Activated CD4-positive, alpha-beta T cell treated with anti-CD3 and anti-CD28 coated beads for 4 hours (primary cell): ENCODE data around the gene AOX1.
"Not testable (repeated sequence)": the region's sequence is repeated elsewhere in the genome, so short reads cannot be mapped to it uniquely, and the experiment has no call there.

Source experiments
- DNase-seq, 2 donors: peaks; one replicate each; pipeline ENCODE4 v3.0.0-alpha.2; 2020

Gene AOX1

DNA sequence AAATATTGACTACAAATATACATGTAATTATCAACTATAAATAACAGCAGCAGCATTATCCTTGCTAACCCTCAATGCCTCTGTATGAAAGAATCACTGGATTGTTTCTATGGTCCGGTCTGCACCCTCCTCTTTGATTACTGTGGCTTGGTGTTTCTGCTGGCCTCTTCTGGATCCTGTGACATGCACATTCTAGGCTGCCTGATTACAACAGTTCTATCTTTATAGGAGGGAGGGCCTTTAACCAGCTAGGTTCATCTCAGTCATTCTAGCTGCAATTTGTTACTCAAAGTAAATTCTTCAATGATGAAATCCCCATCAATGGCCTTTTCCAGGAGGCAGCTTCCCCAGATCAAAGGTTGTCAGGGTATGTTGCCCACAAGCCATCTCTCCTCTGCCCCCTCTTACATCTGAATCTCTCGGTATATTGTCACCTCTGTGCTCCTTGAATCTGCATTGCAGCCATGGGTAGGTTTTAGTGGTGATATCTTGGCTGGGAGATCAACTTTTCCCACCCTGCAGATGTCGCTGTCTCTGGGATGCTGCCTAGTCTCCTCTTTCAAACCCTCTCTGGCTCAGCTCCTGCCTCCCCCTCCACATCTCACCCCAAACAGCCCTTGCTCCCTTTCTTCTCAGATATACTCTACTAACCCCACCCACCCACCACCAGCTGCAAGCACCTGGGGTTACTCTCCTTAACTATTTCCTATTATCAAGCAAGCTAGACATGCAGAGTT, 119.7 kb downstream of the AOX1 start:
- DNase-seq = no peak

DNA sequence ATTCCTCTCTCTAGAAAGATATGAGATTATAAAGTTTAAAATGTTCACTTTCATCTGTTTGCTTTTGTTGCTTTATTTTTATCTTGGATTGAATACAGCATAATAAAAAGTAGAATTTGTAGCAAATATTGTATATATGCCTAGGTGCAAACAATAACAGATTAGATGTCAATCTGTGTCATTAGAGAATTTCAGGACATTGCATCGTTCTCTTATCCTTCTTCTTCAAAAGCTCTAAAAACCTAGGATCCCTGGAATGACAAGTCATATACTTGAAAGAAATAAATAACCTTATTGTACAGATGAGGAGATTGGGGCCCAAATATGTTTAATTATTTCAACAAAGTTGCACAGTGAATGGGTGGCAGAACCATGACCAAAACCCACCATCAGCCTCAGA, 123.1 kb downstream of the AOX1 start:
- no peak for DNase-seq

DNA sequence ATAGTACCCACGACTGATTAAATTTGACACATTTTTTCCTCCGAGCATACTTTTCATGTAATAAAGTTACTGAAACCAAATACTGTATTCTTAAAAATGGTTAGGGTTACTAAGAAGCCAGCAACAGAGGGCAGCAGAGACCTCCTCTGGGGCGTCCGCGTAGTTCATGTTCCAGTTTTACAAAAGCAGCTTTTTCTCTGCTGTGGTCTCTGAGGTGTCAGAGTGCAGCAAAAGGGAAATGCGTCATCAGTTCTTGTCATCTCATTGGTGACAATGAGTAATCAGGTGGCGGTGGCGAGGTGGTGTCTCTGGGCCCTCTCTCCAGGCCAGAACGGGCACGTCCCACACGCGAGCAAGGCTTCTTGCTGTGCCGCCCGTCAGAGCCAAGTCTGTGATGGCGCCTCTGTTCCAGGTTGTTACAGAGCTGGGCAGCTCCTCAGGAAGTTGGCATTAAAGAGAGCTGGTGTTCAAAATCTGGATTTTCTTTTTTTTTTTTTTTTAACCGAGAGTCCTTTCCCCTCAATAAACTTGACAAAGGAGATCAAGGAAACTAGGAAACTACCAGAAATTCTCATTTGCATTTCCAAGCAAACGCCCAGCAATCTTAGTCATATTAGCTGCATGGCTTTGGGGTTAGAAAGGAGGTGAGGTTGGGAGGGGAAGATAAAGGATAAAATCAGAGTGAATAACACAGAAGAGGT, 127.3 kb downstream of the AOX1 start:
- DNase-seq = peak; percentile 90 to 95

DNA sequence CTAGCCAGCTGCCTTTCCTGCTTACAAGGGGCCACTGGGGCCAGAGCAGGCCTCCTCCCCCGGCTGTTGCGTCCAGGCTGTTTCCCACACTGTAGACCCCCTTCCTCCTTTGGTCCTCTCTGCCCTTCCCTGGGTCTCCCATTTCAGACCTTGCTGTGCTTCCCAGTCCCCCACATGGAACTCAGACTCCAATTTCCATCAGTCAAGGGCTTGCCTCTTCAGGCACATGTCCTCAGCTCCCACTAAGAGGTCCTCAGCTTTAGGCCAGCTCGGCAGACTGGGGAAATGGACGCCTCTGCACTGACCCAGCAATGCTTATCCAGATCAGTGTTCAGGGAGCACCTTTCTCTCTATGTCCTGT, 127.9 kb downstream of the AOX1 start:
- DNase-seq = no peak

DNA sequence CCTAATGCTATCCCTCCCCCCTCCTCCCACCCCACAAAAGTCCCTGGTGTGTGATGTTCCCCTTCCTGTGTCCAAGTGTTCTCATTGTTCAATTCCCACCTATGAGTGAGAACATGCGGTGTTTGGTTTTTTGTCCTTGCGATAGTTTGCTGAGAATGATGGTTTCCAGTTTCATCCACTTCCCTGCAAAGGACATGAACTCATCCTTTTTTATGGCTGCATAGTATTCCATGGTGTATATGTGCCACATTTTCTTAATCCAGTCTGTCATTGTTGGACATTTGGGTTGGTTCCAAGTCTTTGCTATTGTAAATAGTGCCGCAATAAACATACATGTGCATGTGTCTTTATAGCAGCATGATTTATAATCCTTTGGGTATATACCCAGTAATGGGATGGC, 129.2 kb downstream of the AOX1 start:
- not testable (repeated sequence) for DNase-seq

DNA sequence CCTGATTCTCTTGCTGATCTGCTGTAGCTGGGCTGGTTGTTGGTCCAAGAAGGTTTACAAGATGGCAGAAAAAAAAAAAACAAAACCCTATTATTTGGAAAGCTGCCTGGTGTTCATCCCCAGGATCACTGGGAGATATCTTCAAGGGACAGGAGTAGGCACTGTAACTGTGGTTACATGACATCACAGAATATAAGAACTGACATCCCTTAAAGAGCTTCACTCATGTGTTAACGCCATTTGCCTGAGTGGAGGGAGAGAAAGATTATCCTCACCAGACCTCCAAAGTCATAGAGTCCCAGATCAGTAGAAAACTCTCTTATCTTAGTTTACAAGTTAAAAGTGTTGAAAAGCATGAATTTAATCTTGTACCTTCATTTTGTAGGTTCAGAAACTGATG, 130.6 kb downstream of the AOX1 start:
- DNase-seq = no peak
